GM13976 (cell line): ENCODE data around the gene YEATS2.
"Not testable (repeated sequence)": the region's sequence is repeated elsewhere in the genome, so short reads cannot be mapped to it uniquely, and the experiment has no call there.

ENCODE experiments used
- DNase-seq: peaks from one replicate; pipeline ENCODE4 v3.0.0; 2012; ENCODE audit warnings: low spot score
- CTCF ChIP-seq: IDR thresholded peaks from 2 replicates; pipeline ENCODE4 v1.5.1; 2012; ENCODE audit warnings: borderline replicate concordance, mild to moderate bottlenecking; ENCODE audit not compliant: insufficient read depth; ENCODE audit errors: extremely low read depth, missing control alignments, control extremely low read depth
- in situ Hi-C: fragments of 300-500 bp; cut with MboI; formaldehyde crosslinking; loops from one replicate; pipeline ENCODE4 v1.12.0; 2022; ENCODE audit warnings: low sequenced_read_pairs, mixed read lengths, inconsistent platforms; ENCODE audit not compliant: unreplicated experiment

YEATS2 gene

GRCh38 chr3:183733553-183733952 lies 36.0 kb downstream of the YEATS2 start:
- TF ChIP-seq CTCF: no peak
- in situ Hi-C loops: no loop called here
- no peak for DNase-seq

GRCh38 chr3:183734750-183735494 lies 37.3 kb downstream of the YEATS2 start:
- in situ Hi-C loops: no loop called here
- no peak for TF ChIP-seq CTCF
- no peak for DNase-seq

- in situ Hi-C loops: no loop called here
- no peak for TF ChIP-seq CTCF
Observed at GRCh38 chr3:183737116-183737515, 39.5 kb downstream of the YEATS2 start.

GRCh38 chr3:183740154-183740553 lies 42.6 kb downstream of the YEATS2 start:
- DNase-seq, in situ Hi-C loops: not testable (repeated sequence)

More at GRCh38 chr3:183737116-183737515, 39.5 kb downstream of the YEATS2 start:
- no peak for DNase-seq

- no peak for DNase-seq
- no peak for TF ChIP-seq CTCF
- in situ Hi-C loops: no loop called here
Observed at GRCh38 chr3:183743231-183743630, 45.6 kb downstream of the YEATS2 start.

GRCh38 chr3:183745300-183746098 lies 47.9 kb downstream of the YEATS2 start:
- no peak for TF ChIP-seq CTCF
- in situ Hi-C loops: no loop called here
- no peak for DNase-seq

- no peak for TF ChIP-seq CTCF
- in situ Hi-C loops: no loop called here
- DNase-seq: no peak
Observed at GRCh38 chr3:183754052-183754451, 56.5 kb downstream of the YEATS2 start.
